Kidney epithelial cell (primary cell): ENCODE measurements around the gene GRAMD2A. TPM values are rescaled to one million over a fixed set of nuclear protein-coding genes. Genes with fewer than 3 reads are reported as not detected.

Experiments
- DNase-seq: peaks from one replicate; pipeline ENCODE4 v3.0.0-alpha.2; 2010; ENCODE audit warnings: low read depth
- H3K27me3 ChIP-seq: 2 replicates; pipeline ENCODE4 v1.6.0; 2011; ENCODE audit warnings: low read length; ENCODE audit not compliant: control insufficient read depth, insufficient read depth
- H3K36me3 ChIP-seq: 2 replicates; pipeline ENCODE4 v1.5.1; 2011; ENCODE audit warnings: low read length; ENCODE audit not compliant: control insufficient read depth, insufficient read depth
- H3K4me3 ChIP-seq: 2 replicates; pipeline ENCODE4 v1.5.1; 2011; ENCODE audit warnings: low read depth, mild to moderate bottlenecking, control low read depth, low read length
- total RNA-seq: library from RNA; depleted of rRNA; stranded (reverse); fragments of >200 nt; gene quantifications from 2 replicates; pipeline ENCODE4 v1.2.3, GENCODE V29; 2015
- TF ChIP-seq, protein P1 (sequence below): IDR thresholded peaks from 2 replicates; pipeline ENCODE4 v1.5.1; 2011; ENCODE audit warnings: mild to moderate bottlenecking, moderate library complexity, low read length, control low read depth, inconsistent platforms; ENCODE audit not compliant: insufficient read depth, poor library complexity, severe bottlenecking

Gene GRAMD2A
- total RNA-seq, 1 donor from 2014 or later: 2.4 TPM

DNA sequence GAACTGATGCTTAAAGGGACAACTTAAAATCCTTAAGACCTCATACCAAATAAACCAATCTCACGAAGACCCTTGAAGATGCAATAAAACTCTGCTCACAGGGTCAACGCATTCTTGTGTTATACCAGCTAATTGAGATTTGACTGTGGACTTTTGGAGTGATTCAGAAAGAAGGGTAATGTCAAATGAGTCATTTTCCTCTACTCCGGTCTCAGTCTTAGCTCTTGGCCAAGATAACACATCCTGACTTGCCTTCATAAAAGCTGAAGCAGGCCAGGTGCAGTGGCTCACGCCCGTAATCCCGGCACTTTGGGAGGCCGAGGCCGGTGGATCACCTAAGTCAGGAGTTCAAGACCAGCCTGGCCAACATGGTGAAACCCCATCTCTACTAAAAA, 29.6 kb upstream of the GRAMD2A start:
- H3K36me3 ChIP-seq: peaks cover 1% of the 10 kb centered on the region
- peak; percentile 71 for DNase-seq
- peak overlapping the region; percentile 35 for H3K4me3 ChIP-seq
- TF ChIP-seq, protein P1, sequence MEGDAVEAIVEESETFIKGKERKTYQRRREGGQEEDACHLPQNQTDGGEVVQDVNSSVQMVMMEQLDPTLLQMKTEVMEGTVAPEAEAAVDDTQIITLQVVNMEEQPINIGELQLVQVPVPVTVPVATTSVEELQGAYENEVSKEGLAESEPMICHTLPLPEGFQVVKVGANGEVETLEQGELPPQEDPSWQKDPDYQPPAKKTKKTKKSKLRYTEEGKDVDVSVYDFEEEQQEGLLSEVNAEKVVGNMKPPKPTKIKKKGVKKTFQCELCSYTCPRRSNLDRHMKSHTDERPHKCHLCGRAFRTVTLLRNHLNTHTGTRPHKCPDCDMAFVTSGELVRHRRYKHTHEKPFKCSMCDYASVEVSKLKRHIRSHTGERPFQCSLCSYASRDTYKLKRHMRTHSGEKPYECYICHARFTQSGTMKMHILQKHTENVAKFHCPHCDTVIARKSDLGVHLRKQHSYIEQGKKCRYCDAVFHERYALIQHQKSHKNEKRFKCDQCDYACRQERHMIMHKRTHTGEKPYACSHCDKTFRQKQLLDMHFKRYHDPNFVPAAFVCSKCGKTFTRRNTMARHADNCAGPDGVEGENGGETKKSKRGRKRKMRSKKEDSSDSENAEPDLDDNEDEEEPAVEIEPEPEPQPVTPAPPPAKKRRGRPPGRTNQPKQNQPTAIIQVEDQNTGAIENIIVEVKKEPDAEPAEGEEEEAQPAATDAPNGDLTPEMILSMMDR: no peak
- H3K27me3 ChIP-seq: no peaks in the 10 kb centered on the region

DNA sequence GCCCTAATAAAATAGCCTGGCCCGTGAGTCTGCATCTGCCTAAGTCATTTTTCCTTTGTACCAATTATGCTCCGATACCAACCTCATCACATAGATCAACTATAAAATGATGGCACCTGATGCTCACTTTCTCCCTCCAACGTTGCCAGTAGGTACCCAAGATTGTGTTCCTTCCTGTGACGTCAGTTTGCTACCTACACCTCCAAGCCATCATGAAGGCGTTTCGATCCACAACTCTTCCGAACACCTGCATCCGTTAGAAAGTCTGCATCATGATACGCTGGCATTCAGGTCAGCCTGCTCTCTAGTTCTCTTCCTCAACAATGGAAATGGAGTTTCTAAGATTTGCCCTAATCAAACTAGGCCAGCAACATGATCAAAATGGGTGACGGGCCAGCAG, 25.7 kb upstream of the GRAMD2A start:
- no peak overlapping the region for H3K4me3 ChIP-seq
- TF ChIP-seq, protein P1: no peak
- peaks cover 2% of the 10 kb centered on the region for H3K36me3 ChIP-seq

DNA sequence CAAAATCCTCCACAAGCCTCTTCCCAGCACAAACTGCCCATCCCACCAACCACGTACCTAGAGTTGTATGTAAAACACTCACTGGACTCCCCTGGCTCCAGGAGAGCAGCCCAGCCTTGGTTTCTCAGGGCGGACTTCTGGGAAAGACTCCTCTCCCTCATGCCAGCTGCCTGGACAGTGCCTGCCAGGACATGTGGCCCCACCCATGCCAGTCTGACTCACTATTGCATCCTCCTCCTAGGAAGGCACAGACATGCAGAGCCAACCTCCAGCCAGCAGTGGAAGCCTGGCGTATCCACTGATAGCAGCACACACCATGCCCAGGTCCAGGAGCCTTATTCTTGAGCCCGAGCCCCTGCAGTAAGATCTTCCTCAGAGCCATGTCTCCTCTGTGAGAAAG, 24.8 kb upstream of the GRAMD2A start:
- H3K27me3 ChIP-seq: no peaks in the 10 kb centered on the region
- TF ChIP-seq, protein P1: no peak
- DNase-seq: no peak
- peaks cover 2% of the 10 kb centered on the region for H3K36me3 ChIP-seq
- H3K4me3 ChIP-seq: no peak overlapping the region

More for the DNA sequence above, 25.7 kb upstream of the GRAMD2A start:
- no peak for DNase-seq
- no peaks in the 10 kb centered on the region for H3K27me3 ChIP-seq

DNA sequence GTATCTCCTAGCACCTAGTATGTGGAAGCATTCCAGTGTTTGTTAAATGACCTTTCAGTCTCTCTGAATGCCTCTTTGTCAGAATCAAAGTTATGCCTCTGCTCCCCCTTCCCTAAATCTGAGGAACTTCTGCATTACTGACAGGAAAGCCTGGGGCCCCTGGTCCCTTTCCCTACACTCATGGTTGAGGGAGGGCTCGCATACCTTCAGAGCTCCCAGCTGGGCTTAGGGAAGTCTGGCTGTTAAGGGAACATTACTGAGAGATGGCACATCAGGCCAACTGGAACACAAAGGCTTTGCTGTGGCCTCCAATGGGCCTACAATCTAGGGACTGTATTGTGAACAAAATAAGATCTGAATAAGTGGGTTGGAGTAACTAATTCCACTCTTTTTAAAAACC, 23.1 kb upstream of the GRAMD2A start:
- Histone ChIP-seq H3K36me3 (peaks cover 7% of the 10 kb centered on the region), H3K27me3 (no peaks in the 10 kb centered on the region), H3K4me3 (no peak overlapping the region)
- DNase-seq: no peak
- TF ChIP-seq, protein P1: no peak

DNA sequence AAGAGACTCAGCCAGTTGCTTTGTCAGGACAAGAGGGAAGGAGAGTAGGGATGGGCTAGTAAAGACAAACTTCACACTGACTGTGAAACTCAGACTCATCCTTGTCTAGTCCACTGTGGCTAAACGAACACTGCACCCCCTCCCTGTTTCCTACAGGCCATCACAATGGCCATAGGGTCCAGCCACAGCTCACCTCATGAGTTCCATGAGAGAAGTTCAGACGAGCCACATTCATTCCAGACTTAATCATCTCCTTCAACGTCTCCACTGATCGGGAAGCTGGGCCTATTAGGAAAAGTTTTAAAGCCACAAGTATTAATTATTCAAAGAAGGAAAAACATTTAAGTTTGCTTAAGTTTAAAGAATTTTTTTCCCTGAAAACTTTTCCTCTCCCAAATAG, 19.6 kb upstream of the GRAMD2A start:
- TF ChIP-seq, protein P1: no peak
- no peak for DNase-seq
- Histone ChIP-seq H3K27me3 (no peaks in the 10 kb centered on the region), H3K36me3 (peaks cover 6% of the 10 kb centered on the region), H3K4me3 (no peak overlapping the region)

DNA sequence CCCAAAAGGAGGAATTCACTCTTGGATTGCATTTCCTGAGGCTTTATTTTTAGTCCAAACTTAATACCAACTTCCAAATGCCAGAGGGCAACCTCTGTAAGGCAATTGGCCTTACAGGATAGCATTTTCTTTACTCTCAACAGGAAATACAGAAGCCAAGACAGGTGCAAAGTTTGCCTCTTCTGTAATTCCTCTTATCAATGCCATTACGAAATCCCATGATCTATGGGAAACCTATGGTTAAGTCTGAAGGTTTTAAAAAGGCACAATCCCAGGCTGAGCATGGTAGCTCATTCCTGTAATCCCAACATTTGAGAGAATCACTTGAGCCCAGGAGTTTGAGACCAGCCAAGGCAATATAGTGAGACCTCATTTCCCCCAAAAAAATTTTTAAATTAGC, 18.5 kb upstream of the GRAMD2A start:
- H3K36me3 ChIP-seq: peaks cover 9% of the 10 kb centered on the region
- H3K4me3 ChIP-seq: no peak overlapping the region
- H3K27me3 ChIP-seq: no peaks in the 10 kb centered on the region
- no peak for DNase-seq
- TF ChIP-seq, protein P1: no peak
